ENCODE data around the gene MORN5.

Gene MORN5

DNA sequence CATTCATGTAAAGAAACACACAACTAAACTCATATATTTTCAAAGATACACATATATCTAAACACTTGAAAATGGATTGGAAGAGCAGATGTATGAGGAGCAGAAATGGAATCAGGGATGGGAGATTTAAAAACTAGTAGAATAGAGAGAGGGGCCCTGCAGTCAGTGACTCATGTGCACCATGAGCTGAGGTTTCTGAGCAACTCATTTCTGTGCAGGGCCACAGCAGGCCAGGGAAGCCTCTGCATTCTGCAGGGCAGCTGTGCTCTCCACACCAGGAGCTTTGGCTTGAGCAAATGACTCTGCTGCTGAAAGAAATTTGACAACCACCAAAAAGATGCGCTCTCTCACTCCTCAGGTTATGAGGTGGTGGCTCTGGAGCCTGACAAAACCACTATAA is 41.9 kb downstream of the MORN5 start:
- no peak overlapping the region for H3K4me3 ChIP-seq (ENCODE audit: low read depth, low read length)
- TF ChIP-seq, protein P1, sequence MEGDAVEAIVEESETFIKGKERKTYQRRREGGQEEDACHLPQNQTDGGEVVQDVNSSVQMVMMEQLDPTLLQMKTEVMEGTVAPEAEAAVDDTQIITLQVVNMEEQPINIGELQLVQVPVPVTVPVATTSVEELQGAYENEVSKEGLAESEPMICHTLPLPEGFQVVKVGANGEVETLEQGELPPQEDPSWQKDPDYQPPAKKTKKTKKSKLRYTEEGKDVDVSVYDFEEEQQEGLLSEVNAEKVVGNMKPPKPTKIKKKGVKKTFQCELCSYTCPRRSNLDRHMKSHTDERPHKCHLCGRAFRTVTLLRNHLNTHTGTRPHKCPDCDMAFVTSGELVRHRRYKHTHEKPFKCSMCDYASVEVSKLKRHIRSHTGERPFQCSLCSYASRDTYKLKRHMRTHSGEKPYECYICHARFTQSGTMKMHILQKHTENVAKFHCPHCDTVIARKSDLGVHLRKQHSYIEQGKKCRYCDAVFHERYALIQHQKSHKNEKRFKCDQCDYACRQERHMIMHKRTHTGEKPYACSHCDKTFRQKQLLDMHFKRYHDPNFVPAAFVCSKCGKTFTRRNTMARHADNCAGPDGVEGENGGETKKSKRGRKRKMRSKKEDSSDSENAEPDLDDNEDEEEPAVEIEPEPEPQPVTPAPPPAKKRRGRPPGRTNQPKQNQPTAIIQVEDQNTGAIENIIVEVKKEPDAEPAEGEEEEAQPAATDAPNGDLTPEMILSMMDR (IDR thresholded peaks at IDR 0.05; ENCODE audit: low read depth, low read length) = no peak

DNA sequence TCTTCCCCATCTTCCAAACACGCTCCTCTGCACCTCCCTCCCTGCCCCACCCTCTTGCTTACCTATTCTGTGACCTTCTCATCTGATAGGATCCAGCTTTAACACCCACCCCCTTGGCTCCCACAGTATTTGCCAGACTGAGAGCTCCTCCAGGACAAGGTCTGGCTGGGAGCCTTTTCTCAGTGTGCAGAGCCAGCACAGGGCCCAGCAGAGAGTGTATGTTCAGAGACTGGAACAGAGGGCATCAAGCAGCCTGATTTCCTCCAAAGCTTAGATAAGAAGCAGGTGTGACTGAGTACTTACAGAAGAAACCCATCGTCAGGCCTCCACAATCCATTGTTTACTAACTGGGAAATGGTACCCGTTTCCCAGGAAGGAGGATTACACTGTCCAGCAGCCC is 42.4 kb downstream of the MORN5 start:
- H3K4me3 ChIP-seq (ENCODE audit: low read depth, low read length) = no peak overlapping the region
- TF ChIP-seq, protein P1 (IDR thresholded peaks at IDR 0.05; ENCODE audit: low read depth, low read length) = no peak

DNA sequence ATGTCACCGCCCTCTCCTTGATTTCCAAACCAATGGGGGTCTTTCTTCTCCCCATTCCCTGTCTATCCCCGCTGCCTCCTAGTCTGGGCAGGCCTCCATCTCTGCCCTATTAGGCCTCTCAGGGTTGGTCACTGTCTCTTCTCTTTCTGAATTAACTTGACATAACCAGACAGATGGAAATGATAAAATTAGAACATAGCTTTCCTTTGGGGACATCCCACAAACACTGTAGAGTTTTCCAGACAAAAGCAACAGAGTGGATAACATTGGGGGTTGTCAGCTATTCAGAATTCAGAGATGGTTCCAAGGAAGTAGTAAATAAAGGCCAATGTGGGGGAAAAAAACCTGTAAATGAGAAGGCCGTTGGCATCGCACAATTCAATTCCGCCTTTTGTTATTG is 44.3 kb downstream of the MORN5 start:
- no peak overlapping the region for H3K4me3 ChIP-seq (ENCODE audit: low read depth, low read length)
- TF ChIP-seq, protein P1 (IDR thresholded peaks at IDR 0.05; ENCODE audit: low read depth, low read length) = no peak

DNA sequence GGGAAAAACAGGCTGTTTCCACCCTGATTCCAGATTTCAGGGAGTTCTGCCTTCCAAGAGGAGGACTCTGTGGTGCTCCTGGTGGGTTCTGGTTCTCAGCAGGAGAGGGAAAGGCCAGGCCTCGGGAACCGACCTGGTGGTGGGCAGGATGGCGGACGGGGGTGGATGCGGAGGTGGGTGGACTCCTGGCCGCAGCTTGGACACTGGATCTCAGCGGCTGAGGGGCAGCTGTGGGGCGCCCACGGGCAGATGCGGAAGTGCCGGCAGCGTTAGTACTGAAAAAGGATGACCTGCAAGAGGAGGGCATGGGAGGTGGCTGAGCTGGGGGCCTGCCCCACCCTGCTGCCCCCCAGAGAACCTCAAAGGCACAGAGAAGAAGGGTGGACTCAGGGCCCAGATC is 44.8 kb downstream of the MORN5 start:
- no peak overlapping the region for H3K4me3 ChIP-seq (ENCODE audit: low read depth, low read length)
- TF ChIP-seq, protein P1 (IDR thresholded peaks at IDR 0.05; ENCODE audit: low read depth, low read length) = no peak

DNA sequence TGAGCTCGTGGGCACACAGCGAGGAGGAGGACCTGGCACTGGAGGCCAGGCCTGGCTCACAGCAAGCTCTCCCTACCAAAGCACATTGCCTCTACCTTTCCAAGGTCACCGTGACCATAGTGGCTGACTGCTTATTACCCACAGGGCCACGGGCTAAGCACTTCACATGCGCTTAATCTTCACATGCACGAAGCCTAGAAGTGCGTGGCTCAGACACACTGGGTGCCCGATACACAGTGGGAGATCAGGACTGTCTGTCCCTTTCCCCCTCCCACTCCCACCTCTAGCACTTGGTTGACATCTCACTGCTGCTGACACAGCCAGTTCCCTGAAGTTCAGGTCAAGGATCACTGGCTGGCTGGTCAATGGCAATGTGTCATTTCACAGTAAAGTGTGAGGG is 45.5 kb downstream of the MORN5 start:
- TF ChIP-seq, protein P1 (IDR thresholded peaks at IDR 0.05; ENCODE audit: low read depth, low read length) = no peak
- no peak overlapping the region for H3K4me3 ChIP-seq (ENCODE audit: low read depth, low read length)

DNA sequence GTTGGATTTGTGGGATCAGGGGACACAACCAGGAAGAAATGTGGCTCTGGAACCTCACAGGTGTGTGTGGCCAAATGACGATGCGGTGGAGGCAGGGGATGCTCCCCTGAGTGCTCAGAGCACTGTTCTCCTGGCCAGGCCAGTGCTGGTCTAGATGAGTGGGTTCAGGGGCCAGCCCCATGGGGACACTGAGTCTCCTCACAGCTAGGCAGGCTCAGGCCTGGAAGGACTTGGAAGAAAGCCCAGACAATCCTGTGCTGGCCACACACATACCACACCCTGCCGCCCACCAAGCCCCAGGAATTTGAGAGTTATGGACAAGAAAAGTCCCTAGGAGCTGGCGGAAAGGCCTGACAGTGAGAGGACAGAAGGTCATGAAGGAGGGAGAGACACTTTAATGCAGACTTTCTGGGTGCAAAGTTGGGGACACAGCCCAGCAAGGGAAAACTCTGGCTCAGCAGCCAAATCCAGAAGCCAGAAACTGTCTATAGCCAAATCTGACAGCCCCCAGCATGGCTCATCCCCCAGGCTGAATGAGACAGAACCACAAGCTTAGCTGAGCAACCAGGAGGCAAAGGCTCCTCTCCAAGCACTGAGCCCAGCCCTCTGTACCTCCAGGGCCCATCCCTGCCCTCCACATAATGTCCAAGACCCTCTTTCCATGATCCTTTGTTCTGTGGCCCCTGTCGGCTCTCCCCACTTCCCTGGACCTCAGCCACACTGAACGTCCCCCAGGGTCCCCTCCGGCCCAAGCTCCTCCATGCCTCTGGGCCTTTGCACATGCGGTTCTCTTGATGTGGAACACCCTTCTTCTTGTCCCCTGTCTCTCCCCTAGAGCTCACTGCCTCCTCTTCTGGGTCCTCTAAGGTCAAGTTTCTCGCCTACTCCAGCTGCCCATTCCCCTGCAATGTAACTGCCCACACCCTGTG is 46.7 kb downstream of the MORN5 start:
- TF ChIP-seq, protein P1 (IDR thresholded peaks at IDR 0.05; ENCODE audit: low read depth, low read length) = no peak
- H3K4me3 ChIP-seq (ENCODE audit: low read depth, low read length) = no peak overlapping the region

DNA sequence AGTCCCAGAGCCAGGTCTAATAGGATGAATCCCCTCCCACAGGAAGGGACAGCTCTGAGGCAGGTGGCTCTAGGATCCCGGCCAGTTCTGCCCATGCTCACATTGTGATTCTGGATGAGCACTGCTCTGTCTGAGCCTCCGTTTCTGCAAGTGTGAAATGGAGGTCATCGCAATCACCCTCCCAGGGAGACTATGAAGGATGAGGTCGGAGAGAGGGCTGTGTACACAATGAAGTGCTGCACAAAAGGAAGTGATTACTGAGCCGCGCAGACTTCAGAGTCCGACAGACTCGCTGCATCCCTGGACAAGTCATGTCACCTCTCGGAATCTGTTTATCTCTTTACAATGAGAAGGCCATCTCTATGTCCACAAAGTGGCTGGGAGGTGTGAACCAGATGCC is 47.4 kb downstream of the MORN5 start:
- TF ChIP-seq, protein P1 (IDR thresholded peaks at IDR 0.05; ENCODE audit: low read depth, low read length) = no peak
- H3K4me3 ChIP-seq (ENCODE audit: low read depth, low read length) = no peak overlapping the region

Data from WI38 (cell line).